ENCODE results near the gene ATOSB.

Gene ATOSB

DNA sequence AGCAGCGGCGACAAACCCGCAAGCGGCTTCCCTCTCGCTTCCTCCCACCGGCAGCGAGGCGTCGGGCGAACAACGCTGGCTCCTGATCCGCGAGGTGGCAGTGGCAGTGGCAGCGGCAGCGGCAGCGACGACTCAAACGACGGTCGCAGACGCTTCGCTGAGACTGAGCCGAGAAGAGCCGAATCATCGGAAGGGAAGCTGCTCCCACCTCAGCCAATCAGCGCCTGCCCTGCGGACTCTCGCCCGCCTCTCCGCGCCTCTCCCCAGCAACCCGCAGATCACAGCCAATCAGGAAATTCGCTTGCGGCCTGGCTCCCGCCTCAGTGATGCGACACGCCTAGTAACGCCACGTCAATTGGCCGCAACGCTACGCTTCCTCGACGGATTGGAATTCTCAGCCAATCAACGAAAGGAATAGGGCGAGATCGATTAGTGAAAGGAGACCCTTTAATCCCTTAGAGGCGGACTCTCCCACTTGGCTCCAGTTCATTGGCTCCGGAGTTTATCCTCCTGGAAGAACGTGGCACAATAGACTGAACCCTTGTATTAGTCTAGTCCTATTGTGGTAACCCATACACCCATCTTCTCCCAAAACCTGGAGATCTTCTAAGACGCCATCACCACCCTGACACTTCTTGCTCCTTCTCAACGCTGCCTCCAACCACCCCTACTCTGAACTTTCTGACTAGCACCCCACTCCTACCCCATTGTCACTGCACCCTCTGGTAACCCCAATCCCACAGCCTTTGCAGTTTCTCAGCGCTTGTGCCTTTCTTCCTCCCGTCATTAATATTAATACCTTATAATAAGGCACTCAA is 43.0 kb downstream of the ATOSB start, which contains the start of gene VCP:
TSS of gene VCP (minus strand) at position 165 of the 818 bp plus-strand sequence. CDS start 272 bp downstream, outside the sequence.
- H3K9ac ChIP-seq: peak within 1 kb of the TSS; percentile 97 to 99 (median 98)
- peak within 1 kb of the TSS; percentile 97 to 100 (median 99) for H3K27ac ChIP-seq
- no peaks in the 10 kb centered on the region for H3K9me3 ChIP-seq (replicated peaks in 1 of 11)
- peak within 1 kb of the TSS; percentile 80 to 99 (median 96) for H3K4me2 ChIP-seq
- no peaks in the 10 kb centered on the region for H3K27me3 ChIP-seq
- peaks cover 42 to 78% (median 73%) of the 10 kb centered on the region in 11 experiments for H3K36me3 ChIP-seq
- peak within 1 kb of the TSS; percentile 78 to 96 (median 84) for H3K4me3 ChIP-seq
- H3K4me1 ChIP-seq: peaks cover 26 to 52% (median 38%) of the 10 kb centered on the region in 10 experiments
- no peak for TF ChIP-seq Cebpa-rat (IDR thresholded peaks at IDR 0.05)
- H4K20me1 ChIP-seq: peaks cover 42 to 54% (median 44%) of the 10 kb centered on the region in 11 experiments

DNA sequence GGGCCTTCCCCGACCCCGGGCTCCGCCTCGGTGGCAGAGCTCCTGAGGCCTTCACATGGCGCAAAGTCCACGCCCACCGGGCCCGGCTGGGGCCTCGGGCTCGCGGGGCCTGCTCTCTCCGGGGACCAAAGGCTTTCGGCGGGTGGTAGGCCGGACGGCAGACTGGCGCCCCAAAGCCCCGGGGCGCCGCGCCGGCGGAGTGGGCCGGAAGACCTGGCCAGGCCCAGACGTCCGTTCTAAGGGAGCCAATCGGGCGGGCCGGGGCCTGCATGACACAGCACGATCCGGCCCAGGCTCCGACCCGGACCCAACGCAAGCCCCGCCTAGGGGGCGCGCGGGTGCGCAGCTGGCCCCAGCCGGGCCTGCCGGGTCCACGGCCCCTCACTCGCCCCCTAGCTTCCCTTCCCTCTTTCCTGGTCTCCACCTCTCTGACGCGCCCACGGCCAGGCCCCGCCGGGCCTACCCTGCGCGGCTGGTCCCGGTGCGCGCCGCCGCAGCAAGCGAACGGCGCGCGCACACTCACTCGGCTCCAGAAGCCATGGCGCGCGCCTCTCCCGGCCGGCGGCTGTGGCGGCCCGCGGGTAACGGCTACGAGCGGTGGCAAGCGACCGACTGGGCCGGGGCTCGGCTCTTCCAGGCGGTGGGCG is 43.7 kb downstream of the ATOSB start:
- no peaks in the 10 kb centered on the region for H3K27me3 ChIP-seq
- peak overlapping the region; percentile 97 to 100 (median 99) for H3K27ac ChIP-seq
- peaks cover 49 to 56% (median 51%) of the 10 kb centered on the region in 11 experiments for H4K20me1 ChIP-seq
- H3K9me3 ChIP-seq (replicated peaks in 1 of 11): no peaks in the 10 kb centered on the region
- H3K4me3 ChIP-seq: peak overlapping the region; percentile 78 to 96 (median 84)
- no peak for TF ChIP-seq Cebpa-rat (IDR thresholded peaks at IDR 0.05)
- peak overlapping the region; percentile 80 to 99 (median 96) for H3K4me2 ChIP-seq
- peaks cover 49 to 80% (median 74%) of the 10 kb centered on the region in 11 experiments for H3K36me3 ChIP-seq
- peak overlapping the region; percentile 97 to 99 (median 98) for H3K9ac ChIP-seq
- H3K4me1 ChIP-seq: peaks cover 19 to 45% (median 31%) of the 10 kb centered on the region in 10 experiments

DNA sequence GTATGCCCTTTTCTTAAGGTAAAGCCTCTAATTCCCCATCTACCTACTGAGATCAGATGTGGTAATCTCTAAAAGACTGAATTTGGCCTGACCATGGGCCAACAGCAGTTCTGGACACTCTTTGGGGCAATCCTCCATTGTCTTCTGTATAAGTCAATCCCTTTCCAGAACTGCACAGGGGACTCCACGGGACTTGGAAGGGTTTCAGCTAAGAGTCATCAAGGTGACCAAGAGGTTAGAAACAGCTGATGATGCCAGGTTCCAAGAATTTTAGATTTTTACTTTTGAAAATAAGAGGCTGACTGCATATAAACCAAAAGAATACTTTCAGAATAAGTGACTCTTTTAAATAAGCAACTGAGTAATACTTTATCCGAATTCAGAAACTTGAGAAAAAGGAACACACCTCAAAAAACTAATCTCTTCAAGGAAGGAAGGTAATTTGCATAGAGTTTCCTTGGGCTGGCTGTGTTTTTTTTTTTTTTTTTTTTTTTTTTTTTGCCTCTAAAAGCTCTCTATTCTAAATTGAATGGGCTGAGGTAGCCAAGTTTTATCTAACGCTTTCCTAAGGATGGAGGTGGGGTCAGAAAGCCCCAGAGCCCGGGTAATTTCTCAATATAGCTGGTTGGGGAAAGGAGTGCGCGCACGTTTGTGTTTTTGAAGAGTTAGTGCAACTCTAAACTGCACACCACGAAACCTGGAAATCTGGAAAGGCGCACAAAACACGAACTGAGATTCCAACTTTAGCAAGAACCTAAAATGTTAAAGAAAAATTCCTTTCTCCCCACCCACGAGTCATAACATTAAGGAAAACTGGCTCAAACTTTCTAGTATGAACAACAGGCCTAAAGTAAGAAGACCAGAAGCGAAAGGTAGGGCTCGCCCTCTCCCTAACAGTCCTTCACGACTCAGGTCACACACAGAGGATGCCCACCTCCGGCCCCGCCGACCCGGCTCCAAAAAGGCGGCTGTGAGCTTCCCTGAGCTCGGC is 44.5 kb downstream of the ATOSB start:
- TF ChIP-seq Cebpa-rat (IDR thresholded peaks at IDR 0.05): no peak
- peaks cover 57 to 80% (median 74%) of the 10 kb centered on the region in 11 experiments for H3K36me3 ChIP-seq
- peaks cover 58 to 62% (median 60%) of the 10 kb centered on the region in 11 experiments for H4K20me1 ChIP-seq
- peak overlapping the region; percentile 97 to 100 (median 99) for H3K27ac ChIP-seq
- H3K4me1 ChIP-seq: peaks cover 19 to 41% (median 29%) of the 10 kb centered on the region in 10 experiments
- peak overlapping the region; percentile 80 to 99 (median 96) for H3K4me2 ChIP-seq
- H3K9ac ChIP-seq: peak overlapping the region; percentile 97 to 99 (median 98)
- H3K27me3 ChIP-seq: no peaks in the 10 kb centered on the region
- peak overlapping the region; percentile 78 to 96 (median 84) for H3K4me3 ChIP-seq
- no peaks in the 10 kb centered on the region for H3K9me3 ChIP-seq (replicated peaks in 1 of 11)

DNA sequence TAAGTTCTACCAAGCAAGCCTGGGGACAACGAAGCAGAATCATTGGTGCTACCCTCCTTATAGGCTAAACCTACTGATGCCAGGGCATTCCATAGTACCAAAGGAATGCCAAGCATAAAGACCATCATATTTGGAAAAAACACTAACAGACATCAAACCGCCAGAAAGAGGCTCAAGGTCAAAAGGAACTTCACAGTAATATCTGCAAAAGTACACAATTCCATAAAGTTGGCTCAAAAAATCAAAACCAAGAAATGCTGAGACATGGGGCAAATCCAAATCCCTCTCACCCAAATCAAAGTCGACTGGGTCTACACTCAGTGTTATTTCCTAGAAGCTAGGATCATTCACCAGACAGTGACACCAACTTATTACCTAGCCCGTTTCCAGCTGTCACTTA is 46.6 kb downstream of the ATOSB start:
- no peaks in the 10 kb centered on the region for H3K9me3 ChIP-seq (replicated peaks in 1 of 11)
- H3K27me3 ChIP-seq: no peaks in the 10 kb centered on the region
- no peak overlapping the region for H3K27ac ChIP-seq
- peak overlapping the region in 1 of 10 experiments; percentile 96; a peak in 2 of 20 replicates for H3K4me3 ChIP-seq
- peak overlapping the region; percentile 80 to 99 (median 96); a peak in 20 of 22 replicates for H3K4me2 ChIP-seq
- peaks cover 58 to 80% (median 74%) of the 10 kb centered on the region in 11 experiments for H3K36me3 ChIP-seq
- H3K9ac ChIP-seq: peak overlapping the region in 1 of 11 experiments; percentile 12; a peak in 2 of 22 replicates
- peaks cover 19 to 41% (median 29%) of the 10 kb centered on the region in 10 experiments for H3K4me1 ChIP-seq
- no peak for TF ChIP-seq Cebpa-rat (IDR thresholded peaks at IDR 0.05)
- H4K20me1 ChIP-seq: peaks cover 76 to 83% (median 80%) of the 10 kb centered on the region in 11 experiments

- no peak overlapping the region for H3K4me2 ChIP-seq
- peaks cover 72 to 93% (median 87%) of the 10 kb centered on the region in 11 experiments for H3K36me3 ChIP-seq
- peaks cover 90 to 100% (median 99%) of the 10 kb centered on the region in 11 experiments for H4K20me1 ChIP-seq
- H3K9ac ChIP-seq: no peak overlapping the region
- peaks cover 15 to 33% (median 24%) of the 10 kb centered on the region in 10 experiments for H3K4me1 ChIP-seq
- TF ChIP-seq Cebpa-rat (IDR thresholded peaks at IDR 0.05): no peak
- no peak overlapping the region for H3K4me3 ChIP-seq
- H3K9me3 ChIP-seq (replicated peaks in 1 of 11): no peaks in the 10 kb centered on the region
- no peak overlapping the region for H3K27ac ChIP-seq
- no peaks in the 10 kb centered on the region for H3K27me3 ChIP-seq
Observed at GRCh38 chr9:35067056-35067455, 48.6 kb downstream of the ATOSB start.

GRCh38 chr9:35060548-35061207 is 55.0 kb downstream of the ATOSB start:
- Histone ChIP-seq H3K9ac (no peak overlapping the region), H3K27ac (no peak overlapping the region), H3K36me3 (peaks cover 100% of the 10 kb centered on the region in 11 experiments), H3K4me3 (no peak overlapping the region), H3K27me3 (no peaks in the 10 kb centered on the region), H4K20me1 (peaks cover 70 to 100% (median 97%) of the 10 kb centered on the region in 11 experiments), H3K4me1 (no peaks in the 10 kb centered on the region), H3K4me2 (no peak overlapping the region), H3K9me3 (replicated peaks in 1 of 11) (no peaks in the 10 kb centered on the region)
- TF ChIP-seq Cebpa-rat (IDR thresholded peaks at IDR 0.05): no peak

DNA sequence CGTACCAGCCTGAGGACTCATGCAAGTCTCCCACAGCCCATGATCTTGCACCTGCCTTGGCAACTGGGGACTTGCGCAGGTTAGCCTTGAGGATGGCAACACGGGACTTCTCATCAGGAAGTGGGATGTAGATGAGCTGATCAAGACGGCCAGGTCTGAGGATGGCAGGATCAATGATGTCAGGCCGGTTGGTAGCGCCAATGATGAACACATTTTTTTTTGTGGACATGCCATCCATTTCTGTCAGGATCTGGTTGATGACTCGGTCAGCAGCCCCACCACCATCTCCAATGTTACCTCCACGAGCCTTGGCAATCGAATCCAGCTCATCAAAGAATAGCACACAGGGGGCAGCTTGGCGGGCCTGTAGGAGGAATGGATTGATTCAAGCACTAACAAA is 56.2 kb downstream of the ATOSB start:
- TF ChIP-seq Cebpa-rat (IDR thresholded peaks at IDR 0.05): no peak
- Histone ChIP-seq H3K27me3 (no peaks in the 10 kb centered on the region), H3K27ac (no peak overlapping the region), H3K4me1 (no peaks in the 10 kb centered on the region), H3K4me3 (no peak overlapping the region), H3K36me3 (peaks cover 100% of the 10 kb centered on the region in 11 experiments), H3K9me3 (replicated peaks in 1 of 11) (no peaks in the 10 kb centered on the region), H4K20me1 (peaks cover 59 to 100% (median 96%) of the 10 kb centered on the region in 11 experiments), H3K4me2 (no peak overlapping the region), H3K9ac (no peak overlapping the region)

DNA sequence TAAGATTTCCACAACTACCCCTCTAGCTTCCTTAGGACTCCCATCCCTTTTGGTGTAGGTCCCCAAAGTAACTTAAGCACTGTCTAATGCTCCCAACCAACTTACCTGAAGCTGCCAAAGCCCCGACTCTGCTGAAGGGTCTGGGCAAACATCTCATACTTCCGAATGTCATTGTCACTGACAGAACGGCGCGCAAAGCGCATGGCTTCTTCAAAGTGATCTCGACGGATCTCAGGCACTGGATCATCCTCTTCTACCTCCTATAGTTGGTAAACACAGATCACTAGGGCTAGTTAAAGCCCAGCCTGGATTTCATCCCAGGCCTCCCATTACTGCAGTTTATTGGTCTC is 58.4 kb downstream of the ATOSB start:
- H3K9me3 ChIP-seq (replicated peaks in 1 of 11): no peaks in the 10 kb centered on the region
- no peaks in the 10 kb centered on the region for H3K27me3 ChIP-seq
- no peak overlapping the region for H3K4me3 ChIP-seq
- no peaks in the 10 kb centered on the region for H3K4me1 ChIP-seq
- peaks cover 39 to 100% (median 95%) of the 10 kb centered on the region in 11 experiments for H4K20me1 ChIP-seq
- no peak overlapping the region for H3K4me2 ChIP-seq
- TF ChIP-seq Cebpa-rat (IDR thresholded peaks at IDR 0.05): no peak
- peaks cover 96 to 100% (median 99%) of the 10 kb centered on the region in 11 experiments for H3K36me3 ChIP-seq
- H3K27ac ChIP-seq: no peak overlapping the region
- no peak overlapping the region for H3K9ac ChIP-seq
